HG02840 (cell line): ENCODE measurements around the gene GNB1L.

Experiments
- ATAC-seq: cut with Tn5 transposase; IDR thresholded peaks from one replicate; pipeline ENCODE4 v1.9.1; 2021; ENCODE audit warnings: mild to moderate bottlenecking, moderate library complexity, moderate number of reproducible peaks; ENCODE audit not compliant: unreplicated experiment, low FRiP score

Gene GNB1L

GRCh38 chr22:19765477-19766239 is 89.0 kb downstream of the GNB1L start:
- no peak for ATAC-seq

- no peak for ATAC-seq
Observed at GRCh38 chr22:19764636-19765476, 89.8 kb downstream of the GNB1L start.

DNA sequence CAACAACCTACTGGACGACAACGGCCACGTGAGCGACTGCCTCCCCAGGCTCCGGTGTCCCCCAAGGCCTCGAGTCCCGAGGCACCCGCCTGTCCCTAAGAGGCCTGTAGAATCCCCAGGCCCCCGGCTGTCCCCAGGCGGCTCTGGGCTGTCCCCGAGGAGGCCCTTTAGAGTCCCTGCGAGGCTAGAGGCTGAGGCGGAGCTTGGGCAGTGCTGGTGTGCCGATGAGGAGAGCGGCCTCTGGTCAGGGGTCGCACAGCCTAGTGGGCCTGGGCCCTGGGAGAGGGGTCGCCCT is 90.4 kb downstream of the GNB1L start:
- no peak for ATAC-seq

DNA sequence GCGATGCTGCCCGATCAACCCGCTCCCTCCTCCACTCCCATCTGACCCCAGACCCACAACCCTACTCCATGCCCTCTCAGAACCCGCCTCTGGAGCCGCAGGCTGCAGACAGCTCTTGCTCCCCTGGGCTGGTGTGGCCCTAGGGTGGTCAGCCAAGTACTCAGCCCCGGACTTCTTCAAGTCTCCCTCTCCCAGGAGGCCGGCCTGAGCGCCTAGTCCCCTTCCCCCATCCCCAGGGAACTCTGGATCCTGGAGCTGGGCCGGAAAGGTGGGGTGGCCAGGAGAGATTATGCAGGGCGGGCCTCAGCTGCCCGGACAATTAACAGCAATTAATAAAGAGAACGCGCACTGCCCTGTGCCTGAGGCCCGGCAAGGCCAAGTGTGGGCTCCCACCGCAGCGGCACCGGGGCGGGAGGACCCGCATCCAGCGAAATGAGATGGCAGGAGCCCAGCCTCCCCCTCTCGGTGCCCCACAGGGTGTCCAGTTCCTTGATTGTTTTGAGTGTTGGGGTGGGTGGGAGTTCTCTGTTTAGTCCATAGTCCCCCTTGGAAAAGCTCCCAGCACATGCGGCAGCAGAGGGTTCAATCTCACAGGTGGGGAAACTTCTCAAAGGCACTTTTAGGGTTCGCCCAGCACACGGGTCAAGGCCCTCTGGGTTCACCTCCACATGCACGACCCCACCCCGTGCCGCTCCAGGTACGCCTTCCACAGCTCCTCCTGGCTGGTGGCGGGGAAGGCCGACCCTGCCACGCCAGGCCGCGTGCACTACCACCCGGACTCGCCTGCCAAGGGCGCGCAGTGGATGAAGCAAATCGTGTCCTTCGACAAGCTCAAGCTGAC is 91.0 kb downstream of the GNB1L start:
- ATAC-seq, result no peak

GRCh38 chr22:19762568-19763457 is 91.9 kb downstream of the GNB1L start:
- ATAC-seq, result no peak

DNA sequence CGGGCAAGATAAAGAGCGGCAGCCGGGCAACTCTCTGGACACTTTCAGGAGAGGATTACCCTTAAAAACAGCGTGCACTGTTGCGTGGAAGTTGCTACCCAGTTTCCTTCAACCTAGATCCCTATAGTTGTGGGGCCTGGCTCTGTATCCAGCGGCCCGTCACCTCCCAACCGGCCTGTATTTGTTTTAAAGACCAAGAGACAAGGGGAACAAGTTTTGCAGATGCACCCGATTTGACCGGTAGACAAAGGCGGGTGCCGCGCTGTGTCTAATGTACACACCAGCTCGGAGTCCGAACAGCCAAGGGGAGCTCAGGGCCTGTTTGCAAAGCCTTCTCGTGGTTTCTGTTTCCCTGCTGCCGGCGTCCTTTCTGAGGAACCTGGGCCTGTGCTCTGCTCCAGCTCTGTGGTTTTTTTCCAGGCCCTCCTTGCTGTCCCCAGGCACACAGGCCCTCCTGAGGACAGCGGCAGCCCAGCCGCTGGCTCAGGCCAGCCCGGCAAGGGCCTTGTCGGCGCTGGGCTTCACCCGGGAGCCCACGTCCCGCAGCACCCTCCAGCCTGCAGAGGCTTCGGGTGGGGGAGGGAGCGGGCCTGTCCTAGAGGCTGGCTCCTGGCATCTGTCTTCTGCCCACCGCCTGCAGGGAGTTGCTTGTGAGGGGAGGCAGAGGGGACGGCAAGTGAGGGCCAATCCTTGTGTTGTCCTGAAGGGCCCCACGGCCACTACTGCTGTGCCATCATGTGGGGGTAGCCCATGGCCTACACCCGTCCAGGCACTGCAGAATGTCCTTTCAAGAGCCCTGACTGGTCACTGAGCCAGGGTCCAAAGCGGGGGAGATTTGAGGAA is 92.7 kb downstream of the GNB1L start:
- ATAC-seq, result no peak

GRCh38 chr22:19760951-19761724 is 93.5 kb downstream of the GNB1L start:
- no peak for ATAC-seq

GRCh38 chr22:19760058-19760950 is 94.4 kb downstream of the GNB1L start, which contains the start of gene TBX1:
Gene TBX1 (plus strand): TSS chr22:19760778. CDS start chr22:19760844, 66 bp downstream.
- ATAC-seq, result no peak

DNA sequence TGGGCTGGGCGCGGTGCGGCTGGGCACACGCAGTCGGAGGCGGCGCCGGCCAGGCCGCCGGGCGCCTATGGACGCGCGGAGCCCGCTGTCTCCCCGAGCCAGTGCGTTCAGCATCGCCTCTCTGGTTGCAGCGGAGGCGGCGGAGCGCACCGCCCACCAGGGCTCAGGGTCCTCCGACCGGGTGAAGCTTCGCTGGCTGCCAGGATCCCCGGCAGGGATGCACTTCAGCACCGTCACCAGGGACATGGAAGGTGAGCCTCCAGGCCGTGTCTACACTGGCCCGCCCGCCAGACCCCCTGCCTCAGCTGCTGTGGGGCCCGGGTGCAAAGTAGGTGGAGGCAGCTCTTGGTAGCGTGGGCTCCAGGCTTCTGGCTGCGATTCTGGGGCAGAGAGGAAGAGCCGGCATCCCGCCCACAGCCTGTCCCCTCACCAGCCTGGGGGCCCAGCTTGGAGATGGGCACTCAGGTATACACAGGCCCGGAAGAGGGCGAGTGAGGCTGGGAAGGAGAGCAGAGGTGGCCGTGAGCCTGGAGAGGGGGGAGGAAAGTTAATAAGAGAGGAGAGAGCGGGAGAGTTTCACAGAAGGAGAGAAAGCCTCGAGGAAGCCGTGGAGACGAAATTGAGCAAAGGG is 95.1 kb downstream of the GNB1L start:
- no peak for ATAC-seq

DNA sequence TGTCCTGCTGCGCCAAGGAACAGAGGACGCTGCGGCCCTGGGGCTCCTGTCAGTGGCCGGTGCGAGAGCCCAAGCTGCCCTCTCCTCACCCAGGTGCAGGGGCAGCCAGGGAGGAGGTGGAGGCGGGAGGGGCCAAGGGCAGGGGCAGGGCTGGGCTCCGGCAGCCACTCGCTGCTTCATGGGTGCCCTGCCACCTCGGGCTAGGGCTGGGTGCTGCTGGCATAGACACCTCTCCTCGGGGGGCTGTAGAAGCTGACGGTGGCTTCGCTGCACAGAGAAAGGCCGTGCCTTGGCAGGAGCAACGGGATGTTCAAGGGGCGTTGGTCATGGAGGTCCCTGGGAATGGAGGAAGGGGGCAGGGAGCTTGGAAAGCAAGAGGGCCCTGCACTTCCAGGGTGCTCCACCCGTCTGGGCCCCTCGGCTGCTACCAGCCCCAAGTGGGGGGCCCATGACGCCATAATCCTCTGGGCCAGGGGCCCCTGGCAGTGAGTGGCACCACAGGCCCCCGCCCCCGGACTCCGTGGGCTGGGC is 95.7 kb downstream of the GNB1L start:
- no peak for ATAC-seq

DNA sequence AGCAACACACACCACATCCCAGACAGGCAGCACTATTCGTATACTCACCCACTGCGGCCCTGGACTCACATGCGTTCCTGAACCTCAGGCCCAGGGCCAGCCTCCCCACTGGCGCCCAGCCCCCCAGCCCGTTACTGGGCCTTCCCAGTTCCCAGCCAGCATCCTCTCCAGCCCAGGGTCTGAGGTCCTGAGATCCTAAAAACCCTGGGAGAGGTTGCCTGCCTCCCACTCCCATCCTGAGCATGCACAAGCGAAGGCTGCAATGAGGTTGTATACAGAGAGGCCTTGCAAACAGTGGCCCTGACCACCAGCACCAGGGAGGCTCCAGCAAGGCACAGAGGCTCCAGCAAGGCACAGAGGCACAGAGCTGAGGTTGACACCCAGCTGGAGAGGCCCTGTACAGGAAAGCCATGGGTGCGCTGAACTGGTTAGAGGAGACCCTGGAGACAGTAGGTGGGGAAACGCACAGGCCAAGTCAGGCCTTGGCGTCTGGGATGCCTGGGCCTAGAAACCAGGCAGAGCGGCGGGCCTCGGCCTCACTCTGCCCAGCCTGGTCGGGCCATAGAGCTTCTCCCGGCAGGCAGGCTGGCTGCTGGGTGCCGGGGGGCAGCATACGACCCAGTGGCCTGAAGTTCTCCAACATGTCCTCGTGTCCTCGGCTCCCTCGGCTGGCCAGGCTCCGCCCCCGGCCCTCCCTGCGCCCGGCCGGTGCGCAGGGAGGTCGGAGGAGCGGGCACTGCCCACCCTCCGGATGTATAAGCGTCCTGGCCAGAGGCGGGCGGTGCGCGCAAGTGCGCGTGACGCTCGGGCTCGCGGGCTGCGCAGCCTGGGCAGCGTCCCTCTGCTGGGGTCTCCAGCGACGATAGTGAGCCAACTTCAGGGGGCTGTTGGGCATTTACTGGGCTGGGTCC is 96.4 kb downstream of the GNB1L start:
- ATAC-seq, result no peak

- ATAC-seq, result no peak
Observed at GRCh38 chr22:19757140-19757984, 97.3 kb downstream of the GNB1L start.

- no peak for ATAC-seq
Observed at GRCh38 chr22:19756288-19757128, 98.2 kb downstream of the GNB1L start.
